Activated naive CD4-positive, alpha-beta T cell treated with anti-CD3 and anti-CD28 coated beads, Interleukin-2, amount 50 U/mL, for 72 hours (primary cell): ENCODE measurements around the gene XPNPEP2. TPM values are rescaled to one million over a fixed set of nuclear protein-coding genes. Genes with fewer than 3 reads are reported as not detected.

Experiments used
- ATAC-seq, 2 donors: fragments of 150-1000 bp; cut with Tn5 transposase; 2 replicates each; pipeline ENCODE4 v1.10.0; 2021; ENCODE audit warnings: mild to moderate bottlenecking in 2 of 2, moderate library complexity in 2 of 2
- DNase-seq, 2 donors: peaks; one replicate each; pipeline ENCODE4 v3.0.0; 2021 to 2022; ENCODE audit warnings: low spot score in 2 of 2
- H3K27ac Mint-ChIP-seq, 2 donors: one replicate each; pipeline ENCODE4 v1.8.0; 2022; ENCODE audit warnings: mild to moderate bottlenecking in 2 of 2, mixed read lengths in 2 of 2
- H3K36me3 Mint-ChIP-seq, 2 donors: one replicate each; pipeline ENCODE4 v1.8.0; 2022; ENCODE audit warnings: mixed read lengths in 2 of 2
- H3K9me3 Mint-ChIP-seq, 2 donors: one replicate each; pipeline ENCODE4 v1.8.0; 2022; ENCODE audit warnings: mixed read lengths in 2 of 2
- total RNA-seq, 2 donors: library from RNA; stranded (reverse); gene quantifications; one replicate each; pipeline ENCODE4 v1.2.3, GENCODE V29; 2022

Gene XPNPEP2
- total RNA-seq, 2 donors from 2014 or later: 0.21 TPM; not detected in 1

DNA sequence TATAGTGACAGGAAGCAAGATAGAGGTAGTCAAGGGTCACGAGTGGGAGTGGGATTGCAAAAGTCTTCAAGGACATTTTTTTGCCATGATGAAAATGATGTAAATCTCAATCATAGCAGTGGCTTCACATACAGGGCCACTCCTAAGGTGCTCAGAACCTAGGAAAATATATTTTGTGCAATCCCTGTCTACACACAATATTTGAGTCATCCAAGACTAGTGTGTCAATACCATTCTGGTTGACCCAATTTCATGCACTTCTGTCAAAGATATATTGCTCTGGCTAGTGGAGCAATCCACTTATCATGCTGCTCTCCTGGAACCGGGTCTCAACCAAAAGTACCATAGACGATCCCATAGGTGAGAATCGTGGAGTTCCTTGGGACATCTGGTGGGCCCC lies 24.2 kb upstream of the XPNPEP2 start:
- Mint-ChIP-seq H3K27ac (no peak overlapping the region), H3K36me3 (no peaks in the 10 kb centered on the region), H3K9me3 (no peaks in the 10 kb centered on the region)
- DNase-seq (no peak), ATAC-seq (no peak)

DNA sequence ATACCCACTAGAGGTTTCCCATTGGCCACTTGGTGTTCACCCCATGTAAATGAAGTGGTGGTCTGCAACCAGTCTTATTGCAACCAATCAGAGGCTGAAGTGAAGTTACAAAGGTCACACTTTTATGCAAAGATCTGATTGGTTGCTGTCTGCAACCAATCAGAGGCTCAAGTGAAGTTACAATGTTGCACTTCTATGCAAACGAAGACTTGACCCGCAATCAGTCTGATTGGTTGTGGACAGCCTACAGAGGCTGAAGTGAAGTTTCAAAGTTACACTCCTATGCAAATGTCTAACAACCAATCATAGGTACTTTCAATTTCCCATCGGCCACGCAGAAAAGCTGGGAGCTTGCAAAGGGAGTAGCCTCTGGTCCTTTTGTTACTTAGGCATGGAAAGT lies 22.3 kb upstream of the XPNPEP2 start:
- no peaks in the 10 kb centered on the region for H3K9me3 Mint-ChIP-seq
- no peak for DNase-seq
- no peak overlapping the region for H3K27ac Mint-ChIP-seq
- H3K36me3 Mint-ChIP-seq: no peaks in the 10 kb centered on the region
- no peak for ATAC-seq

DNA sequence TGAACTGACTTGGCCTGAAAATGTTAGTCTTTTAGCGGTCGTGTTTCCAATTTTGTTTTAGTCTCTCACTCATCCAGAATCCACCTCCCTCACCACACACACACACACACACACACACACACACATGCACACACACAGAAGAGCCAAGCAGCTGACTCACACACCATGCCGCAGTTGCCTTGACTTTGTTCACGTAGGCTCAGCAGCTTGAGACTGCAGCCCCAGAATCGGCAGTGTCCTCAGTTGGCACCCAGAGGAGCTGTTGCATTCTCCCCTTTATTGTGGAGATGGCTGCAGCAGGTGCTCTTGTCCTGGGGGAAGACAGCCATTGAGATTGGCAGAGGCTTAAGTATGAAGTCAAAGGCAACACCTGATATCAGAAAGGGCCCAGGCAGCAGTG lies 20.9 kb upstream of the XPNPEP2 start:
- Mint-ChIP-seq H3K27ac (peak overlapping the region in 1 of 2 donors; percentile 23), H3K36me3 (no peaks in the 10 kb centered on the region), H3K9me3 (no peaks in the 10 kb centered on the region)
- no peak for ATAC-seq
- DNase-seq: no peak

DNA sequence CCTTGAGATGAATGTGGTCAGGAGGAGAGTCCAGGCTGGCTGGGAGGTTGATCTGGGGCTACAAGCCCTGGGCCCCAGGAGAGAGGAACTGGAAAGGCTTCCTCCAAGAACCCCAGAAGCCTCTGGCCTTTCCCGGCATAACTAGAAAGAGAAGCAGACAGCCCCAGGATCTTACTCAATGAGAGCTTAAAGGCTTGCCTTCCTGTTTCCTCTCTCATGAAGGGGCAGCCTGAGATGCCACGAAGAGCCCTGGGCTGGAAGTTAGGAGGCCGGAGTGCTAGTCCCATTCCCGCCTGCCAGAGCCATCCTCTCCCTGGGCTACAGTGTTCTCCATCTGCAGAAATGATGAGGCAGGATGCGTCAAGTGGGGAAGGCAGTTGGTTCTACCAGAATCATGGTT lies 20.1 kb upstream of the XPNPEP2 start:
- ATAC-seq (no peak), DNase-seq (no peak)
- H3K27ac Mint-ChIP-seq: peak overlapping the region in 1 of 2 donors; percentile 23
- H3K36me3 Mint-ChIP-seq: no peaks in the 10 kb centered on the region
- H3K9me3 Mint-ChIP-seq: no peaks in the 10 kb centered on the region

DNA sequence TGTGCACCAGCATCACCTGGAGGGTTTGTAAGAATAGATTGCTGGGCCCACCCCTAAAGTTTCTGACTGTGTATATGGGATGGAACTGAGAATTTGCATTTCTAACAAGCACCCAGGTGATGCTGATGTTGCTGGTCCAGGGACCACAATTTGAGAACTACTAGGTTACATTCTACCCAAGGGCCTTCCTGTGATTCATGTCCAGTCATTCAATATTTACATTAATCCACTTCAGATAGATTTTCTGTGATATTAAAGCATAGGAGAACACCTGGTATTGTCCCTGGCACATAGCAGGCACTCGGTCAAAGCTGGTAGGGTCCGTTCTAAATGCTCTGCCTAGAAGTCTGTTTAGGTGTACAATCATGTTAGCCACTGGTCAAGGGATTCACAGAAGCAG lies 19.5 kb upstream of the XPNPEP2 start:
- ATAC-seq (no peak), DNase-seq (no peak)
- no peaks in the 10 kb centered on the region for H3K9me3 Mint-ChIP-seq
- no peaks in the 10 kb centered on the region for H3K36me3 Mint-ChIP-seq
- H3K27ac Mint-ChIP-seq: no peak overlapping the region

DNA sequence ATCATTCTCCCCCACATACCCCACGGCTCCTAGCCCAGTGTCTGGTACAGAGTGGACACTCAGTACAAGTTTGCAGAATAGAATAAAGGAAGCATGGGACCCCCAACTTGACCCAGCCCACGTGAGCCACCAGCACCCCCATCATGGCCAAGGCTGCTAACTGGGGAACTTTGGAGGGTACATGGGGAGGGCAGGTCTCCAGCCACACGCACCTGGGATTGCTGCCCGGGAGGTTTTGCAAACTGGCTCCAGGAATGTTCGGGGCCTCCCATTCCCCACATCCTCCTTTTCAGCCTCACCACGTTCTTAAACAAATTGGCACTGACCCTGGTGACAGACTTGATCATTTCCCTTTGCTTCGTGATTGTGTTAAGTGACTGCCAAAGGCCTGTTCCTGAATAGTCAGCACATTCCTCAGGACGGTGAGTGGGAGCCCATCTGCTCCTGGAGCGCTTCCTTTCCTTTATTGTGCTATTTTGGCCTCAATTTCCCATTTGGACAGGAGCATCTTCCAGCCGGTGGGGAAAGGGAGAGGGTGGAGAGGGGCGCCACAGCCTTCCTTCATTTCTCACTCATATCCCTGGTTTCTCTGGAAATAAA lies 18.7 kb upstream of the XPNPEP2 start:
- no peaks in the 10 kb centered on the region for H3K36me3 Mint-ChIP-seq
- H3K9me3 Mint-ChIP-seq: no peaks in the 10 kb centered on the region
- ATAC-seq (no peak), DNase-seq (no peak)
- H3K27ac Mint-ChIP-seq: no peak overlapping the region

DNA sequence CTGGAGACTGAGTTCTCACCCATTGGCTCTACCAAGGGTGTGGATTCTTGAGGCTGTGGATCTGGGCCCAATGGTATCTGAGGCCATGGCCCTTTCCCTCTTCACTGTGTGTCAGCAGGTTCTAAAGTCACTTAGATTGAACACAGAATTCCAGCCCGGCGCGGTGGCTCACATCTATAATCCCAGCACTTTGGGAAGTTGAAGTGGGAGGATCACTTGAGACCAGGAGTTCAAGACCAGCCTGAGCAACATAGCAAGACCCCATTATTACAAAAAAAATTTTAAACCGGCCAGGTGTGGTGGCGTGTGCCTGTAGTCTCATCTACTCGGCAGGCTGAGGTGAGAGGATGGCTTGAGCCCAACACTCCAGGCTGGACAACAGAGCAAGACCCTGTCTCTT lies 18.0 kb upstream of the XPNPEP2 start:
- no peak for ATAC-seq
- H3K36me3 Mint-ChIP-seq: no peaks in the 10 kb centered on the region
- H3K9me3 Mint-ChIP-seq: no peaks in the 10 kb centered on the region
- H3K27ac Mint-ChIP-seq: no peak overlapping the region
- DNase-seq: no peak

DNA sequence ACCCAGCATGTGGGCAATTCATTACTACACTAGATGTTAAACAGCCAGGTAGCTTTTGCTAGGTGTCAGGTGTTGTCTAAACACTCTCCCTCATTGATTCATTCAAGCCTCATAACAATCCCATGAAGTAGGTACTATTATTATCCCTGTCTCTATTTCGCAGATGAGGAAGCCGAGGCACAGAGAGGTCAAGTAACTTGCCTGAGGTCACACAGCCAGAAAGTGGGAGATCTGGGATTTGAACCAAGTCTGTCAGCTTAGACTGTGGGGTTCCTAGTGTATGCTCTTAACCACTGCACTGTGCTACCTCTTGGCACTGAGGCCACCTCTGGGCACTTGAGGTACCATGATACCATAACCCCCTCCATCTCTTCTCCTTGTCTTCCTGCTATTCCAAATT lies 17.4 kb upstream of the XPNPEP2 start:
- no peak overlapping the region for H3K27ac Mint-ChIP-seq
- DNase-seq (no peak), ATAC-seq (no peak)
- H3K9me3 Mint-ChIP-seq: no peaks in the 10 kb centered on the region
- no peaks in the 10 kb centered on the region for H3K36me3 Mint-ChIP-seq

DNA sequence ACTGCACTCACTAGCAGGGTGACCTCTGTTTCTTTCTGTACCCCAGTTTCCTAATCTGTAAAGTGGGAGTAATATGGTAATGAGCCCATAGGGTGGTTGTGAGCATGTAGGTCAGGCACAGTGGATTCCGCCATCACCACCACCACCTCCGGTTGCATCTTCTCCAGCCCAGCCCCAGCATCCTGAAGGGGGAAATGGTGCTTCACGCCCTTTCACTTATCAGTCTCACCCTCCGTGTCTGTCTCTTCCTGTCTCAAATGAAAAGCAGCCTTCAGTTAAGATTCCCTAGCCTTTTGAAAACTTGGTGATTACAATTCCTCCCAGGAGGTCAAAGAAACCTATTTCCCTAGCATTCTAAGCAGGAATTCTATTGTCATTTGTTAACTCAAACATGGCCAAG lies 16.9 kb upstream of the XPNPEP2 start:
- DNase-seq (no peak), ATAC-seq (no peak)
- Mint-ChIP-seq H3K27ac (no peak overlapping the region), H3K36me3 (no peaks in the 10 kb centered on the region), H3K9me3 (no peaks in the 10 kb centered on the region)

DNA sequence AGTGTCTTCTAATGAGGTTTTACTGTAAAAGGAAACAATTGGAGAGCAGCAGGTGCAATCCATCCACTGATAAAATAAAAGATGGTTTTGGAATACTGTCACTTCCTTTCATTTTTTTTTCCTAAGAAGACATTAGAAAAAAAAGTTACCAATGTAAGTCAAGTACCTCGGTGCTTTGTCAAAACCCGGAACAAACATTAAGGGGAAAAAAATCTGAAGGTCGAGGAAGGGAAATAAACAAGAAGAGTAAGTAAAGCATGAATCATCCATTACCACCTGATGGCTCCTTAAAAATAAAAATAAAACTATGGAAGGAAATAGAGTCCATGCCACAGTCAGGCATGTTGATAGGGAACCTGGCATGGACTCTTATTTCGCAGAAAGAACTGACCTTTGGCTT lies 15.3 kb upstream of the XPNPEP2 start:
- DNase-seq: no peak
- H3K36me3 Mint-ChIP-seq: no peaks in the 10 kb centered on the region
- no peak for ATAC-seq
- H3K9me3 Mint-ChIP-seq: no peaks in the 10 kb centered on the region
- no peak overlapping the region for H3K27ac Mint-ChIP-seq

DNA sequence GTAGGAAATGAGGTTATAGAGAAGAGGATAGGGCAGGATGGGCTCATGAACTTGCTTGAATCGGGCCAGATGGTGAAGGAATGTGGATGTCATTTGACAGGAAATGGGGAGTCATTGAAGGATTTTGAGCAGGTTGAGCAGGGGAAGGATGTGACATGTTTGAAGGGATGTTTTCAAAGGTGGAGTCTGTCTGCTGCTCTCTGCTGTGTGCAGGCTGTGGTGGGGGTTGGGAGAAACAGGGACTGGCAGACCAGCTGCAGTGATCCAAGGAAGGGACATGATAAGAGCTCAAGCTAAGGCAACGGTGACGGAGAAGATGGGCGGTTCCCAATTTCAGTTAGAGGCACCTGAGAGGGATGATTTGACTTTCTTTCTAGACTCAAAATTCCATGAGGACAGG lies 14.0 kb upstream of the XPNPEP2 start:
- ATAC-seq (no peak), DNase-seq (no peak)
- Mint-ChIP-seq H3K9me3 (no peaks in the 10 kb centered on the region), H3K27ac (no peak overlapping the region), H3K36me3 (no peaks in the 10 kb centered on the region)

DNA sequence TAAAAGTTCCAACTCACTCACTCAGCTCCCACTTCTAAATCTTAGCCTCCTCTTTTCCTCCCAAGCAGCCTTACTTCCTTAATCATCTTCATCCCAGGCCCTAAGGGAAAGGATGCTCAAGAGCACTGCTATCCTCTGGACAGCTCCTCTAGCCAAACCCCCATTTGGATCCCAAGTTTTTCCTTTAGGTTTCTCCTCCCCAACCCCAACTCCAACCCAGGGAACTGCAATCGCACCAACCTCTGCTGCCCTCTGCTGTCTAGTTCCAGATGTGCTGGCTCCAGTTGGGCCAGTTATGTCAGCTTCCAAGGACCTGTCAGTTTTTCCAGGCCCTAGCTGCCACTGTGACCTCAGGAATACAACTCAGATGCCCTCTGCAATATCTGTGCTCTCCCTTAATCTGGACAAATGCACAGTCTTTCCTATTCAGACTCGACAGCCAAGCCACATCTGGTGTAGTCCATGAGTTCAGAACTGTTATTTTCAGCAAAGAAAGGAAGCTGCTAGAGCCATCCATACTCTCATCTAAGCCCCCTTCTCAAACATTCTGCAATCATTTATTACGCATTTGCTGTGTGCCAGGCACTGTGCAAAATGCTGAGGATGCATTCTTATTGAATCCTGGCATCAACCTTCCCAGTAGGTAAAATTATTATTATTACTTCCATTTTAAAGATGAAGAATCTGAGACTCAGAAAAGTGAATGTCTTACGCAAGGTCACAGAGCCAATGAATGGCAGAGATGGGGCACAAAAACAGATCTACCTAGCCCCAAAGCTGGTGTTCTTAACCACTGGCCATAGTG lies 12.3 kb upstream of the XPNPEP2 start:
- ATAC-seq (peak in 1 of 2 donors; percentile 52), DNase-seq (peak in 1 of 2 donors; percentile 40)
- Mint-ChIP-seq H3K27ac (peak overlapping the region in 1 of 2 donors; percentile 46), H3K9me3 (peaks cover 8 to 10% of the 10 kb centered on the region in 2 donors), H3K36me3 (peaks cover 0 to 6% of the 10 kb centered on the region in 2 donors)

DNA sequence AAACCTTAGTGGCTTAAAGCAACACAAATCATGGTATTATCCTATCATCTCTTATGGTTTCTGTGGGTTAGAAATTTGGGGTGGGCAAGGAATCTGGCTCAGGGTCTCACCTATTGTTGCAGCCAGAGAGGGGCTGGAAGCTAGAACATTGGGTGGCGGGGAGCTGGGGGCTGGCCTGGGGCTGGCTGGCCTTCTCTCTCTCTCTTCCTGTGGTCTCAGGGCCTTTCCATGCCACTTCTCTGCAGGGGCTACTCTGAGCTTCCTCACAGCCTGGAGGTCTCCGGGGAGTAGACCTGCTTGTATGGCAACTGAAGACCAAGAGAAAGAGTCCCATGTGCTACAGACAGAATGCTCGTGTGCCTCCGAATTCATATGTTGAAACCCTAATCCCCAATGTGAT lies 10.7 kb upstream of the XPNPEP2 start:
- DNase-seq (no peak), ATAC-seq (no peak)
- Mint-ChIP-seq H3K36me3 (peaks cover 0 to 7% of the 10 kb centered on the region in 2 donors), H3K9me3 (peaks cover 8 to 17% of the 10 kb centered on the region in 2 donors), H3K27ac (no peak overlapping the region)

DNA sequence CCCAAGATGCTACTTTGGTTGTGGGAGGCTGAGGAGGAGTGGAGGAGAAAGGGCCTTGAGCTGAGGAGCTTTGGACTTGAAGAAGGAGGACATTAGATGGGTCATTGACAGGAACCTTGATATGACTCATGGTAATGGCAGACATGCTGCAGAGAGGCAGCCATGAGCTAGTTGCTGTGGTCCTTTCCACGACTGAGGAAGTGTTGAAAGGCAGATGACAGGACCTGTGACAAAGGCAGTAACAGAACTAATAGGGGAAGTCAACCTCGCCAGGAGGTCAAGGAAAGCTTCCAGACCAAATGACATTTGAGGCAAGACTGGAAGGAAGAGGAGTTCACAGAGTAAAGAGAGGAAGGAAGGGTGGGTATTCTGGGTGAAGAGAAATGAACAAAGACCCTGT lies 7.6 kb upstream of the XPNPEP2 start:
- Mint-ChIP-seq H3K27ac (peak overlapping the region; percentile 54), H3K36me3 (peaks cover 0 to 7% of the 10 kb centered on the region in 2 donors), H3K9me3 (peaks cover 8 to 17% of the 10 kb centered on the region in 2 donors)
- DNase-seq (no peak), ATAC-seq (peak in 1 of 2 donors; percentile 20)

DNA sequence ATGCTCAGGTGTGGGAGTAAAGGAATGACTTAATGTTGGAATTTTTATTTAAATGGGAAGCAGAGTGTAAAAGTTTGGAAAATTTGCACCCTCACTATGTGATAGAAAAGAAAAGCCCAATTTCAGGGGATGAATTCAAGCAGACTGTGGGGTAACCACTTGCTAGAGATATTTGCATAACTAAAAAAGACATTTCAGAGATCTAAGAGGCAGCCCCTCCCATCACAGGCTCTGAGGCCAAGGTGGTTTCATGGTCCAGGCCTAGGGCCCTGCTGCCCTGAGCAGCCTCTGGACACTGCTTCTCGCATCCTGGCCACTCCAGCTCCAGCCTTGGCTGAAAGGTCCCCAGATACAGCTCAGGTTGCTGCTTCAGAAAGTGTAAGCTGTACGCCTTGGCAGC lies 5.9 kb upstream of the XPNPEP2 start:
- H3K36me3 Mint-ChIP-seq: peaks cover 0 to 7% of the 10 kb centered on the region in 2 donors
- H3K9me3 Mint-ChIP-seq: peaks cover 8 to 17% of the 10 kb centered on the region in 2 donors
- DNase-seq (no peak), ATAC-seq (no peak)
- no peak overlapping the region for H3K27ac Mint-ChIP-seq

DNA sequence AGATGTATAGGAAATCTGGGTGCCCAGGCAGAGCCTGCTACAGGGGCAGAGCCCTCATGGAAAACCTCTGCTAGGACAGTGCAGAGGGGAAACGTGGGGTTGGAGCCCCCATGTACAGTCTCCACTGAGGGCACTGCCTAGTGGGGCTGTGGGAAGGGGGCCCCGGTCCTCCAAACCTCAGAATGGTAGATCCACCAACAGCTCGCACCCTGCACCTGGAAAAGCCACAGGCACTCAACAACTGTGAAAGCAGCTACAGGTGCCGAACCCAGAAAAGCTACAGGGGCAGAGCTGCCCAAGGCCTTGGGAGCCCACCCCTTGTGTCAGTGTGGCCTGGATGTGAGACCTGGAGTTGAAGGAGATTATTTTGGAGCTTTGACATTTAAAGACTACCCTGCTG lies 5.4 kb upstream of the XPNPEP2 start:
- ATAC-seq (no peak), DNase-seq (no peak)
- Mint-ChIP-seq H3K9me3 (peaks cover 8 to 17% of the 10 kb centered on the region in 2 donors), H3K27ac (no peak overlapping the region), H3K36me3 (peaks cover 0 to 7% of the 10 kb centered on the region in 2 donors)

DNA sequence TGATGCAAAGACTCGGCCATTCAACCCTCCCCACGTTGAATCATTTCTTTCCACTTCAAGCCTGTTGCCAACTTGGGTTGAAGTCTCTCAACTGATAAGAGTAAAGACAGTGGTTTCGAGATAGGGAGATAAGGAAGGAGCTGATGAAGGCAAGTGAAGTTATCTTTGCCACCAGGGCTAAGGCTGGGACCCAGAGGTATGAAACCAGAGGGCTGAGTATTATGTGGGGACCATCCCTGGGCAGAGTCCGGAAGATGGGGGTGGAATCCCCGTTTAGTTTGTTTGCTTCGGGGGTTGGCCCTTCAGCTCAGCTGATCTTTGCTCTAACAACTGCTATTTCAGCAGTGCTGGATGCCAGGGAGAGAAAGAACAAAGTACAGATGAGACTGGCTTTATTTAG lies 2.3 kb upstream of the XPNPEP2 start:
- no peak overlapping the region for H3K27ac Mint-ChIP-seq
- no peak for DNase-seq
- ATAC-seq: peak in 1 of 2 donors; percentile 97

DNA sequence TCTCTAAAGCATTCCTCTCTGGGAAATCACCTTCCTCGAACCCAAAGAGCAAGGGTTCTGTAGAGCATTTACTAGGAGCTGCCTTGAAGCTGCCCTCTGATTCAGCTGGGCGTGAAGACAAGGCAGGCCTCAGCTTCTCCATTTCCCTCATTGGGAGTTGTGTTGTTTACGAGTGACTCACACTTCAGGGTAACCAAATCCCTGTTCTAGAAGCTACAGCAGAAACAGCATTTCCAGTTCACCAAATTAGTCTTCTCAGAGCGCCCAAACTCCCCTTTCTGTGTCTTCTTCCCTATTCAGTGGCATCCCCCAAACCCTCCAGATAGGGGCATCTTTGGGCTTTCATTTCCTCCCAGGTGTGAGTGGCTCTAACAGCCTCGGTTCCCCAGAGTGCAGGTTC lies 863 bp upstream of the XPNPEP2 start:
- no peaks in the 10 kb centered on the region for H3K36me3 Mint-ChIP-seq
- ATAC-seq (no peak), DNase-seq (no peak)
- H3K27ac Mint-ChIP-seq: no peak overlapping the region
- H3K9me3 Mint-ChIP-seq: no peaks in the 10 kb centered on the region

More for the DNA sequence above, 2.3 kb upstream of the XPNPEP2 start:
- Mint-ChIP-seq H3K9me3 (peaks cover under 1 to 6% of the 10 kb centered on the region in 2 donors), H3K36me3 (peaks cover 0 to 1% of the 10 kb centered on the region in 2 donors)
